K562 (cell line): Measurements from ENCODE around the gene KBTBD6. TPM values are rescaled to one million over a fixed set of nuclear protein-coding genes. Genes with fewer than 3 reads are reported as not detected.

Source experiments
- ATAC-seq: fragments of 200-7000 bp; cut with Tn5 transposase; 3 replicates; pipeline ENCODE4 v1.9.1; 2020; ENCODE audit warnings: moderate library complexity
- BruUV-seq: library from RNA; stranded (reverse); fragments of 400-500 nt; replicated peaks from 2 replicates; lab custom pipeline; 2021; lab: Mats Ljungman, UMichigan
- CTCF ChIA-PET: fragments of 300-600 bp; formaldehyde crosslinking; extraction: SDS; loops from one replicate; lab custom pipeline; 2021; ENCODE audit warnings: low intra/inter-chr PET ratio; lab: Yijun Ruan, JAX
- POLR2A ChIA-PET: fragments of 300-600, 350-650 bp; sonication (Branson Sonifier 250); formaldehyde crosslinking; extraction: SDS; loops from one replicate; lab custom pipeline; 2021; ENCODE audit warnings: antibody characterized with exemption, inconsistent platforms; lab: Yijun Ruan, JAX
- DNase-seq, 4 experiments: peaks; one replicate each; pipeline versions ENCODE4 v3.0.0 to v3.0.0-alpha.2; 2011 to 2018; ENCODE audit warnings: low spot score in 3 of 4, mixed read lengths in 3 of 4; ENCODE audit errors: extremely low read depth in 1 of 4
- FAIRE-seq: peaks from 2 replicates; lab custom pipeline; 2011; peaks lifted over from hg19 to GRCh38; lab: Jason Lieb, UNC
- H2AFZ ChIP-seq: 2 replicates; pipeline ENCODE4 v1.6.0; 2011; ENCODE audit warnings: low read depth, low read length, control low read depth, inconsistent platforms
- H3K27ac ChIP-seq: fragments of 200-600 bp; 3 replicates; pipeline ENCODE4 v1.8.0; 2011; ENCODE audit warnings: low read depth, mild to moderate bottlenecking, control low read depth, inconsistent platforms, low read length, moderate library complexity, mixed read lengths; ENCODE audit errors: extremely low read depth
- H3K27me3 ChIP-seq, 2 experiments: fragments of 300-600 bp in 1 of 2; 2 replicates in 1 of 2; 3 replicates in 1 of 2; pipeline versions ENCODE4 v1.6.0 to v1.8.0; 2011; ENCODE audit warnings: inconsistent platforms in 2 of 2, low read length in 2 of 2, mild to moderate bottlenecking in 1 of 2, mixed read lengths in 1 of 2, moderate library complexity in 1 of 2; ENCODE audit not compliant: control insufficient read depth in 2 of 2, insufficient read depth in 2 of 2
- H3K36me3 ChIP-seq: fragments of 300-600 bp; 3 replicates; pipeline ENCODE4 v1.8.0; 2011; ENCODE audit warnings: mild to moderate bottlenecking, low read length, inconsistent platforms; ENCODE audit not compliant: control insufficient read depth, insufficient read depth
- H3K4me1 ChIP-seq, 2 experiments: fragments of 200-600 bp in 1 of 2; replicated peaks in 1 of 2; 2 replicates in 1 of 2; 3 replicates in 1 of 2; pipeline versions ENCODE4 v1.5.1 to v1.8.0; 2011; ENCODE audit warnings: inconsistent platforms in 2 of 2, low read length in 2 of 2, mild to moderate bottlenecking in 1 of 2, mixed read lengths in 1 of 2, moderate library complexity in 1 of 2; ENCODE audit not compliant: control insufficient read depth in 2 of 2, insufficient read depth in 2 of 2
- H3K4me2 ChIP-seq: 2 replicates; pipeline ENCODE4 v1.6.1; 2011; ENCODE audit warnings: low read length, control low read depth, inconsistent platforms, mixed read lengths; ENCODE audit not compliant: insufficient read depth
- H3K4me3 ChIP-seq: fragments of 200-600 bp; sonication (generic), shearing (Covaris generic); 2 replicates; pipeline ENCODE4 v1.5.1; 2016; ENCODE audit warnings: control low read depth, inconsistent platforms
- H3K79me2 ChIP-seq: fragments of 200-600 bp; 3 replicates; pipeline ENCODE4 v1.8.0; 2011; ENCODE audit warnings: low read length, inconsistent platforms; ENCODE audit not compliant: control insufficient read depth, insufficient read depth
- H3K9ac ChIP-seq, 2 experiments: 2 replicates each; pipeline versions ENCODE4 v1.6.0 to v1.6.1; 2011; ENCODE audit warnings: low read depth in 2 of 2, low read length in 2 of 2, control low read depth in 1 of 2, inconsistent platforms in 1 of 2, mild to moderate bottlenecking in 1 of 2, mixed read lengths in 1 of 2; ENCODE audit not compliant: insufficient read depth in 1 of 2
- H3K9me1 ChIP-seq: one replicate; pipeline ENCODE4 v1.6.0; 2011; ENCODE audit warnings: inconsistent platforms, mild to moderate bottlenecking, low read length, moderate library complexity; ENCODE audit not compliant: control insufficient read depth, insufficient read depth
- H3K9me3 ChIP-seq: replicated peaks from 2 replicates; pipeline ENCODE4 v1.5.1; 2011; ENCODE audit warnings: low read depth, low read length, inconsistent platforms; ENCODE audit not compliant: control insufficient read depth, insufficient read depth
- H4K20me1 ChIP-seq: replicated peaks from 2 replicates; pipeline ENCODE4 v1.6.1; 2011; ENCODE audit warnings: low read length, inconsistent platforms, mixed read lengths; ENCODE audit not compliant: control insufficient read depth, insufficient read depth
- ELF4 ChIP-seq: fragments of 450-650 bp; formaldehyde crosslinking; IDR thresholded peaks from 2 replicates; pipeline ENCODE4 v1.4.0; 2022; ENCODE audit warnings: missing genetic modification characterization
- HNRNPL ChIP-seq: fragments of 200-400 bp; formaldehyde crosslinking; IDR thresholded peaks from 2 replicates; pipeline ENCODE4 v1.6.1; 2017; ENCODE audit warnings: low read depth, mild to moderate bottlenecking, low read length
- L3MBTL2 ChIP-seq: fragments of 450-650 bp; IDR thresholded peaks from 2 replicates; pipeline ENCODE4 v1.6.1; 2016; ENCODE audit warnings: mild to moderate bottlenecking, moderate library complexity
- NCOA2 ChIP-seq, 2 experiments: fragments of 450-650 bp; IDR thresholded peaks; 2 replicates each; pipeline ENCODE4 v1.6.1; 2018; ENCODE audit warnings: mild to moderate bottlenecking in 2 of 2, moderate library complexity in 1 of 2; ENCODE audit not compliant: partially characterized antibody in 2 of 2
- YY1 ChIP-seq, 3 experiments: IDR thresholded peaks; 2 replicates each; pipeline ENCODE4 v1.6.1; 2011; ENCODE audit warnings: low read length in 2 of 3, mild to moderate bottlenecking in 2 of 3, moderate library complexity in 2 of 3, borderline replicate concordance in 1 of 3, control low read depth in 1 of 3, low read depth in 1 of 3; ENCODE audit not compliant: insufficient read depth in 3 of 3, insufficient replicate concordance in 2 of 3, control insufficient read depth in 1 of 3, insufficient read length in 1 of 3; ENCODE audit errors: extremely low read depth in 1 of 3
- ZNF140 ChIP-seq: fragments of 250-450 bp; sonication (Bioruptor Pico); IDR thresholded peaks from 2 replicates; pipeline ENCODE4 v1.8.0; 2021; ENCODE audit warnings: moderate library complexity, mild to moderate bottlenecking, inconsistent platforms
- WGBS: fragments of 100-300 bp; shearing (Covaris generic); methylation state at CpG from one replicate; pipeline ENCODE4 v1.1.6; 2016; ENCODE audit warnings: low coverage, mixed read lengths; ENCODE audit not compliant: insufficient coverage; ENCODE audit errors: missing lambda C conversion rate; 5-methylcytosine and 5-hydroxymethylcytosine counted together
- in situ Hi-C: fragments of 300-500 bp; cut with MboI; formaldehyde crosslinking; loops from 4 replicates; pipeline ENCODE4 v1.15.0; 2018; ENCODE audit warnings: inconsistent platforms, mixed read lengths
- intact Hi-C: fragments of 100-400 bp; cut with micrococcal nuclease; formaldehyde crosslinking; loops from 2 replicates; pipeline ENCODE4 v1.14.2; 2022
- polyA plus RNA-seq, 8 experiments: library from polyadenylated mRNA; depleted of rRNA in 4 of 8; stranded (reverse) in 5 of 8; unstranded in 3 of 8; fragments of >200 nt; fragmentation: Nextera tagmentation in 2 of 8; fragmentation: Illumina TruSeq in 1 of 8; extraction: Ambion mirVana in 2 of 8; extraction: Trizol in 1 of 8; gene quantifications; 2 replicates each; pipeline versions ENCODE4 v1.2.1 to v1.2.3, GENCODE V29; 2011 to 2014; ENCODE audit warnings: inconsistent platforms in 1 of 8, missing spikeins in 1 of 8
- total RNA-seq, 7 experiments: library from RNA; depleted of rRNA in 6 of 7; stranded (reverse); fragments of >200 nt in 6 of 7; fragmentation: Illumina TruSeq in 2 of 7; extraction: Trizol in 2 of 7; gene quantifications; 2 replicates each; pipeline versions ENCODE4 v1.2.1 to v1.2.3, GENCODE V29; 2011 to 2021; ENCODE audit warnings: low replicate concordance in 1 of 7
- TF ChIP-seq, protein P1 (sequence below): IDR thresholded peaks from 2 replicates; pipeline ENCODE4 v1.6.1; 2016; ENCODE audit warnings: missing genetic modification characterization, missing compliant biosample characterization

The KBTBD6 gene
- total and polyA plus RNA-seq, 9 of the 15 experiments (the other 6 are each of a cell fraction or from before 2014, with no cell fraction given), result 1.9 to 4.9 (median 3.2) TPM

DNA sequence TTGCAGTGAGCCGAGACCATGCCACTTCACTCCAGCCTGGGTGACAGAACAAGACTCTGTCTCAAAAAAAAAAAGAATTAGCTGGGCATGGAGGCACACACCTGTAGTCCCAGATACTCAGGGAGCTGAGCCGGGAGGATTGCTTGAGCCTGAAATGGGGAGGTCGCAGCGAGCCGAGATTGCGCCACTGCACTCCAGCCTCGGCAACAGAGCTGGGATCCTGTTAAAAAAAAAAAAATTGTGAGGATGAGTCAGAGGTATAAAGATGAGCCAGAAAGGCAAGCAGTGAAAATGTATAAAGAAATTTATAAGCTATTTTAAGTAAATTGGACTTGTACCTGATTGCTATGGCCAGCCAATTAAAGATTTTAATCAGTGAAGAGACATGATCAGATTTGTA lies 21.1 kb downstream of the KBTBD6 start (continued):
- TF ChIP-seq NCOA2 (IDR thresholded peaks at IDR 0.05; ENCODE audit: partially characterized antibody in 2 of 2) (no peak), HNRNPL (no peak), L3MBTL2 (no peak), ELF4 (CRISPR knock-in tag) (no peak)
- TF ChIP-seq, protein P1, sequence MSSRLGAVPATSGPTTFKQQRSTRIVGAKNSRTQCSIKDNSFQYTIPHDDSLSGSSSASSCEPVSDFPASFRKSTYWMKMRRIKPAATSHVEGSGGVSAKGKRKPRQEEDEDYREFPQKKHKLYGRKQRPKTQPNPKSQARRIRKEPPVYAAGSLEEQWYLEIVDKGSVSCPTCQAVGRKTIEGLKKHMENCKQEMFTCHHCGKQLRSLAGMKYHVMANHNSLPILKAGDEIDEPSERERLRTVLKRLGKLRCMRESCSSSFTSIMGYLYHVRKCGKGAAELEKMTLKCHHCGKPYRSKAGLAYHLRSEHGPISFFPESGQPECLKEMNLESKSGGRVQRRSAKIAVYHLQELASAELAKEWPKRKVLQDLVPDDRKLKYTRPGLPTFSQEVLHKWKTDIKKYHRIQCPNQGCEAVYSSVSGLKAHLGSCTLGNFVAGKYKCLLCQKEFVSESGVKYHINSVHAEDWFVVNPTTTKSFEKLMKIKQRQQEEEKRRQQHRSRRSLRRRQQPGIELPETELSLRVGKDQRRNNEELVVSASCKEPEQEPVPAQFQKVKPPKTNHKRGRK, result no peak

DNA sequence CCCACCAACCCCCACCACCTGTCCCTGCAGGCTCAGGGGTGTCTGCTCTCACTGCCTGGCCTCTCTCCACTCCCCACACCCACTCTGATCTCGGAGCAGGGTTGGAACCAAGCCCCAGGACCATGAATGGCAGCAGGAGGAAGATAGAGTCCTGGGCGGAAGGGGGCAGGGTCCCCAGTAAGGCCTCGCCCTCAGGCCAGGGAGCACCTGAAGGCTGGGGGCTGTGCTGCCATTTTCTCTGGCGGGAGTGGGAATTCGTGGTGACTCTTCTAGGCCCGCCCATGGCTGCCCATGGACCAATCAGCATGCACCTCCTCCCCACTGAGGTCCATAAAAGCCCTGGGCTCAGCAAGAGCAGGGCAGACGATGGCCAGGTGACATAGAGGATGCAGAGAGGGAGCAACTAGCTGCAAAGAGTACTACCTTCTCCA lies 25.0 kb downstream of the KBTBD6 start:
- no peaks in the 10 kb centered on the region for H3K9me1 ChIP-seq
- H3K36me3 ChIP-seq, result no peaks in the 10 kb centered on the region
- DNase-seq, result peak in 1 of 4 experiments; percentile 7
- H3K79me2 ChIP-seq, result no peaks in the 10 kb centered on the region
- H3K27me3 ChIP-seq, result no peaks in the 10 kb centered on the region
- H2AFZ ChIP-seq, result peak overlapping the region; percentile 77; the same call in 1 of the 2 replicates
- WGBS, result 40% methylated on average over 6 of the region's 7 CpGs
- intact Hi-C loops (no loop called here), in situ Hi-C loops (no loop called here)
- TF ChIP-seq ZNF140 (CRISPR knock-in tag) (no peak), YY1 (IDR thresholded peaks at IDR 0.05; ENCODE audit: borderline replicate concordance in 1 of 3, control insufficient read depth in 1 of 3, extremely low read depth in 1 of 3, insufficient read depth in 3 of 3, insufficient read length in 1 of 3, insufficient replicate concordance in 2 of 3, low read depth in 1 of 3, low read length in 2 of 3) (peak in 1 of 3 experiments; percentile 15)
- H3K4me1 ChIP-seq, result peaks cover 0 to 5% of the 10 kb centered on the region in 2 experiments; a peak in 2 of 5 replicates
- H3K4me3 ChIP-seq, result no peak overlapping the region
- no TSS peak for BruUV-seq
- ATAC-seq, result peak; percentile 67
- ChIA-PET CTCF (no interaction called here), POLR2A (no interaction called here)
- H3K9ac ChIP-seq, result no peak overlapping the region
- no peaks in the 10 kb centered on the region for H4K20me1 ChIP-seq
- FAIRE-seq, result no peak
- no peak overlapping the region for H3K4me2 ChIP-seq
- H3K27ac ChIP-seq, result no peak overlapping the region
- no peaks in the 10 kb centered on the region for H3K9me3 ChIP-seq
